GM12865 (cell line): ENCODE measurements around the gene SSR4.

Experiments
- DNase-seq: peaks from one replicate; pipeline ENCODE4 v3.0.0; 2010; ENCODE audit warnings: low read depth
- H3K4me3 ChIP-seq: 2 replicates; pipeline ENCODE4 v1.5.1; 2011; ENCODE audit warnings: mild to moderate bottlenecking, low read depth, low read length, control low read depth
- TF ChIP-seq, protein P1 (sequence below): IDR thresholded peaks from 2 replicates; pipeline ENCODE4 v1.5.1; 2011; ENCODE audit warnings: low read length, control low read depth, low read depth, inconsistent platforms; ENCODE audit not compliant: insufficient read depth; ENCODE audit errors: missing control alignments

The SSR4 gene

DNA sequence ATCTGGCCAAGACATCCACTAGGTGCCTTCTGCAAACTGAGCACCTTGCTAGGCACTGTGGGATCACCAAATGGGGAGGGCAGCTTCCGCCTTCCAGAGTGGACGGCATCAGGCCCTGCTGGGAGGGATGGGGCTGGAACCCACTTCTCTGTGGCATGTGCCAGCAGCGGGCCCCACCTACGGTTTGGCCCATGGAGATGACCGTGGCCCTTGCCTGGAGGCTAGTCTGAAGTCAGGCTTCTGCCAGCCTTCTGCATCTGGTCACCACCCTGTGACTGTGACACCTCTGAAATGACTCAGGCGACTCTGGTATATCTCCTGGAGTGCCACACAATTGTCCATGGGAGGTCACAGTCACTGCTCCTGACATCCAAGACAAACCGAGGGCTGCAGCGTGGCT, 7.2 kb downstream of the SSR4 start:
- DNase-seq, result no peak

DNA sequence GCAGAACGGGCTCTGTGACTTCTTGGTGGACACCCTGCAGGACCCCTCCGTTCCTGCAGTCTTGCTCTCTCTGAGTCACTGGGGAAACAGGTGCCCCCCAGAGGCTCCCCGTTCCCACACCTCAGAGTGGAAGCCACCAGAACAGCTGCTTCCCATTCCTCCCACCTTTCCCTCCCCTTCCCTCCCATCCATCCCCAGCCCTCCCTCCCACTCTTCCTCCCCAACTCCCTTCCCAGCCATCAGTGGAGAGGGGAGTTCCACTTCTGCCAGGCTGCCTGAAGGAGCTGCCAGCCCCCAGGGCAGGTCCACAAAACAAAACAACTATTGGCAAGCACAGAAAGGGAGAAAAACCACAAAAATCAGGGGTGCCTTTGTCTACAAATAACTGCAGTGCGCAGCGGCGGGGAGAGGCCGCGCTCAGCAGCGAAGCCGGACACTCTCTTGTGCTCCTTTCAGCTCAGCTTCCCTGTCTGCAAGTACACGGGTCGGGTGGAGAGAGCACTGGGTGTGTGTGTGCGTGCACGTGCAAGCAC, 8.1 kb downstream of the SSR4 start:
- no peak for DNase-seq
- TF ChIP-seq, protein P1, sequence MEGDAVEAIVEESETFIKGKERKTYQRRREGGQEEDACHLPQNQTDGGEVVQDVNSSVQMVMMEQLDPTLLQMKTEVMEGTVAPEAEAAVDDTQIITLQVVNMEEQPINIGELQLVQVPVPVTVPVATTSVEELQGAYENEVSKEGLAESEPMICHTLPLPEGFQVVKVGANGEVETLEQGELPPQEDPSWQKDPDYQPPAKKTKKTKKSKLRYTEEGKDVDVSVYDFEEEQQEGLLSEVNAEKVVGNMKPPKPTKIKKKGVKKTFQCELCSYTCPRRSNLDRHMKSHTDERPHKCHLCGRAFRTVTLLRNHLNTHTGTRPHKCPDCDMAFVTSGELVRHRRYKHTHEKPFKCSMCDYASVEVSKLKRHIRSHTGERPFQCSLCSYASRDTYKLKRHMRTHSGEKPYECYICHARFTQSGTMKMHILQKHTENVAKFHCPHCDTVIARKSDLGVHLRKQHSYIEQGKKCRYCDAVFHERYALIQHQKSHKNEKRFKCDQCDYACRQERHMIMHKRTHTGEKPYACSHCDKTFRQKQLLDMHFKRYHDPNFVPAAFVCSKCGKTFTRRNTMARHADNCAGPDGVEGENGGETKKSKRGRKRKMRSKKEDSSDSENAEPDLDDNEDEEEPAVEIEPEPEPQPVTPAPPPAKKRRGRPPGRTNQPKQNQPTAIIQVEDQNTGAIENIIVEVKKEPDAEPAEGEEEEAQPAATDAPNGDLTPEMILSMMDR, result no peak
- no peak overlapping the region for H3K4me3 ChIP-seq

More for the DNA sequence above, 7.2 kb downstream of the SSR4 start:
- TF ChIP-seq, protein P1, result no peak
- H3K4me3 ChIP-seq, result no peak overlapping the region

DNA sequence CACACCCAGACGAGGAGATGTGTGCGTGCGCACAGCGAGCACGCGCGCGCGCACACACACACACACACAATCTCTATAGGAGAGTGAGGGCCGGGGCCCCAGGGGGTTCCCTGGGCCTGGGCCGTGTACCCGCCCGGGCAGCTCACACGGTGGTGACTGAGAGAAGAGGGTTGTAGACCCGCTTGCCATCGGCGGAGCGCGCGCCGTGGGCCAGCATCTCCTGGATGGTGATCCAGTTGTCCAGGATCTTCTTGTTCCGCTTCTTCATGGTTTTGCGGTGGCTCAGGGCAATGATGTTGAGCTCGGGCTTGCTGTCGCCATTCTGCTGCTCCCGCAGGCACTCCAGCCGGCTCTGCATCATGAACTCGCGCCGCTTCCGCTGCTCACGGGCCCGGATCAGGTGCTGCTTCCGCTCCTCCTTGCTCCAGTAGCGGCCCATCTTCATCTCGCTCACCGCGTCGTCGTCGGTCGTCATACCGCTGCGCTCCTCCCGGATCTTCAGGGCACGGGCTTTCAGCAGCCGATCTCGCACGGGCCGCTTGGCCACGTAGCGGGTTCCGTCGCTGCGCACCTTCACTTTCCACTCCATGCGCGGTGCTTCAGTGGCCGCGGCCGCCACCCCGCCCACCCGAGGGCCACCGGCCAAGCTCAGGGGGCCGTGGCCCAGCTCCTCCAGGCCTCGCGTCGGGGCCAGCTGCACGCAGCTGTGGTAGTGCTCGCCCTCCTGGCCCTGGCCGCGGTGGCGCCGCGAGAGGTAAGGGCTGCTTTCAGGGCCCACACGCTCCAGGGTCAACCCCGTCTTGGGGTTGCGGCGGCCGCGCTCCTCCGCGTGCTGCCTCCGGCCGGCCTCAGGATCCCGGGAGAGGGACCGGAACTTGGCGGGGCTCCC, 9.0 kb downstream of the SSR4 start:
- H3K4me3 ChIP-seq, result no peak overlapping the region
- TF ChIP-seq, protein P1, result no peak
- no peak for DNase-seq

DNA sequence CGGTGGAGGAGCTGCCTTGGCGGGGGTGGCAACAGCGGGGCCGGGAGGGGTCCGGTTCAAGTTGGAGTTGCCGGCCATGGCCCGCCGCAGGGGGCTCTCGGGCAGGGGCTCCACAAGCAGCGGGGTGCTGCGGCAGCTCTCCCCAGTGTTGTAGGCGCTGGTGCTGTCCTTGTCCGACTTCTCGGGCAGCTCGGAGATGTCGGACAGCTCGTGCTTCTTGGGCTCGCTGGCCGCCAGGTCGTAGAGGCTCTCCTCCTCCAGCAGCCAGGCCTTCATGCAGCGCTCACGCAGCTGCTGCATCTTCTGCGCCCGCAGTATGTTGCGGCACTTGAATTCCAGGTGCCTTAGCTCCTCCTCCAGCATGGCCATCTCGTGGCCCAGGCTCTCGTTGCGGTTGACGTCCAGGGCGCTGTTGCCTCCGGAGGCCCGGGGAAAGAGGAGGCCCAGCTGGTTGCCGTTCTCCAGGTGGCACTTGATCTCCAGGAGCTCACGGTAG, 9.7 kb downstream of the SSR4 start:
- DNase-seq, result no peak
- no peak overlapping the region for H3K4me3 ChIP-seq
- TF ChIP-seq, protein P1, result no peak

DNA sequence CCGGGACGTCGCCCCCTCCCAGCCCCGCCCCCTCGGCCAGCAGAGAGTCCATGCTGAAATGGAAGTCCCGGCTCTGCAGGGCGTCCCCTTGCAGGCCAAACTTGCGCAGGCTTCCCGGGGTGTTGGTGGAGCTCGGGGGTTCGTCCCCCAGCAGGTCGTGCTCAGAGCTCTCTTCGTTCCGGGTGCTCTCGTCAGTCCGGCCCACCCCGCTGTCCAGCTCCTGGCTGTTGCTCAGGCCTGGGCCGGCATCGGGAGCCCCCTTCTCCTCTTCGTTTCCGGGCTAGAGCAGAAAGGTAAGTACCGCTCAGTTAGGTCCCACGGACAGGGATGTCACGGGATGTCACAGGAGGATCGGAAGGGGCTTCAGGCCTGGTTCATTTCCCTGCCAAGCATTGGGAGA, 10.2 kb downstream of the SSR4 start:
- DNase-seq, result no peak
- TF ChIP-seq, protein P1, result no peak
- H3K4me3 ChIP-seq, result no peak overlapping the region

DNA sequence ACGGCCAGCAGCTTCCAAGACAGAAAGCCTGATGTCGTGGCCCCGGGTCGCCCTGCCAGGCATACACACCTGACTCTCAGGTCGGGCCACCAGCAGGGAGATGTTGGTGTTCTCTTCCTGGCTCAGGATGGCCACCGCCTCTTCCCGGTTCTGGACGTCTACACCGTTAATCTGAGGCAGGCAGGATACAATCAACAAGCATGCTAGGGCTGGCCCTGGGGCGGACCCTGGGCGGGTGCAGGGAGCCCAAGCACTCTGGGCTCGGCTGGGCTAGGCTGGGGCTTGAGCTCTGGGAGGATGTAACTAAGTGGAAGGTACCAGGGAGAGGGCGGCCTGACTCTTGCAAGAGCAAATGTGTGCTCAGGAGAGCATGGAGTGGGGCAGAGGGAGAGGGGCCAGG, 11.0 kb downstream of the SSR4 start:
- TF ChIP-seq, protein P1, result no peak
- H3K4me3 ChIP-seq, result no peak overlapping the region
- DNase-seq, result no peak
